ENCODE measurements around the gene ADAM8.

Gene ADAM8

DNA sequence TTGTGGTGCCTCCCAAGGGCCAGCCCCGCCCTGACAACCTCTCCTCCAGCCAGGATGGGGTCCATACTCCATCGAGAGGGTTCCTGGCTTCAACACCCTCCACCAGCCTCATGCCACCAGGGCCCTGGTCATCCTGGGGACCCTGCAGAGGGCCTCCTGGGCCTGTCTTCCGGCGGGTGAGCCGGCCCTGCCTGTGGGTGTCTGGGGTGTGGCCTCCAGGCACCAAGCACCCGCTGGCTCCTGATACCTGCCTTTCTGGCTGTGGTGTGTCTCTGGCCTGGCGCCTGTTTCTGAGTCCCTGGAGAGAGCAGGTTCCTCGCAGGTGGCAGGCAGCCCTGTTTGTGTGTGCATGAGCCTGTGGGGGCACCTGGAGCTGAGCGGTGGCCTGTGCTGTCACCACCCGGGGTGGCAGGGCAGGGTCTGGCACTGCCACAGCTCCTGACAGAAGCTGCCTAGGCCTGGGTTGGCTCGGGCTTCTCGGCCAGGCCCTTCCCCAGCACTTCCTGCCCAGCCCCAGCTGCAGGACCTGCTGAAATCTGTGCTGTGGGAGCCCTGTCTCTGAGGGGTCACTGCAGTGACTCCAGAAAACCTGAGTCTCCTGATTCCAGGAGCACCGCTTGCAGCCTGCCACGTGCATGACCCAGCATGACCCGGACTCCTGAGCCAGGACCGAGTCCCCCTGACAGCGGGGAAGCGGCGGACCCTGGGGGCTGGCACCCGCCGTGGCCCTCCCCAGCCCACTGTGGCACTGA, 18.4 kb downstream of the ADAM8 start:
- Histone ChIP-seq H3K9ac (ENCODE audit: low read depth, low read length) (no peak overlapping the region), H3K4me1 (ENCODE audit: control insufficient read depth, insufficient read depth, low read length) (peaks cover 18% of the 10 kb centered on the region; the same call in 1 of the 2 replicates), H3K27ac (ENCODE audit: low read depth, low read length) (no peak overlapping the region), H3K27me3 (ENCODE audit: control insufficient read depth, insufficient read depth, low read length) (peaks cover 12% of the 10 kb centered on the region), H3K9me3 (ENCODE audit: control insufficient read depth, insufficient read depth, low read length) (no peaks in the 10 kb centered on the region), H3K4me3 (ENCODE audit: low read depth, low read length) (peak overlapping the region; percentile 52; the same call in 1 of the 2 replicates), H3K36me3 (ENCODE audit: control insufficient read depth, insufficient read depth, low read length) (no peaks in the 10 kb centered on the region)

DNA sequence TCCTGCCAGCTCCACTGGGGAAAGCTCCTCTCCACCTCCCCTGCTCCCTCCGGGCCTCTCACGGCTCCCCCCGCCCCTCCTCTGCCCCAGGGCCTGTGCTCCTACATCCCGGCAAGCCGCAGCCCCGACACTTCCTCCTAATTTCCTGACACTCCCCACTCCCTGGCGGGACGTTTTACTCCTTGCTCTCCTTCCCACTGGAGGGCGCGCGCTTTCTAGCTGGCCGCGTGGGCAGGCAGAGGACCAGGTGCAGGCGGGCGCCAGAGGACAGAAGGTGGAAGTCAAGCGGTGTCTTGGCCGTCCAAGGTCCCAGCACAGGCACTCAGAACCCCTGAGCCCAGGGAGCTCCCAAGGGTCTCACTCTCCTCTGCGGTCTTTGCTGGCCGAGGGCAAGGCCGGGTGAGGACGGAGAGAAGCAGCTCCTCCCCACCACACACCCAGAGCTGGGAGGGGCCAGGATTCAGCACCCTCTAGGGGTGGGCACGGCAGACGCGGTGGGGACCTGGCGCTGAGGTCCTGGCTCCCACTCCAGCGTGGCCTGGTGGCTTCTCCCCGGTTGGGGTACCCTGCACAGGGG, 19.1 kb downstream of the ADAM8 start:
- Histone ChIP-seq H3K36me3 (ENCODE audit: control insufficient read depth, insufficient read depth, low read length) (no peaks in the 10 kb centered on the region), H3K9ac (ENCODE audit: low read depth, low read length) (no peak overlapping the region), H3K4me3 (ENCODE audit: low read depth, low read length) (peak overlapping the region; percentile 52), H3K4me1 (ENCODE audit: control insufficient read depth, insufficient read depth, low read length) (peaks cover 17% of the 10 kb centered on the region; the same call in 1 of the 2 replicates), H3K9me3 (ENCODE audit: control insufficient read depth, insufficient read depth, low read length) (no peaks in the 10 kb centered on the region), H3K27ac (ENCODE audit: low read depth, low read length) (no peak overlapping the region), H3K27me3 (ENCODE audit: control insufficient read depth, insufficient read depth, low read length) (peaks cover 6% of the 10 kb centered on the region)

DNA sequence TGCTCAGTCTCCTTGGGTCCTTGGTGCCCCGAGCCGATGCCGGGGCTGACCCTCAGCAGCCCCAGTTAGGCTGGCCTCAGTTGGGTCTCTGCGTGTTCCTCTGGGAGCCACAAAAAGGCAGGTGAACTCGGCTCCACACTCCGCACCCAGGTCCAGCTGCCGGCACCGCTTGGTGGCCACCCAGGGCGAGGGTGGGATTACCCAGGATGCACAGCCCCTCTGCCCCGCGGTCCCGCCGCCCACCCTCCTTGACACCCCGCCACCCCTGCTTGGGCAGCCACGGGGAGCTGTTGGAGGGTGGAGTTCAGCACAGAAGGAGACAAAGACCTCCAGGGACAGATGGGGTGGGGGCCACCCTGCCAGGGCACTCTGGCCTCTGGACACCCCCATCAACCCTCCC, 21.3 kb downstream of the ADAM8 start:
- H3K4me1 ChIP-seq (ENCODE audit: control insufficient read depth, insufficient read depth, low read length), result peaks cover 10% of the 10 kb centered on the region; the same call in 1 of the 2 replicates
- peaks cover 2% of the 10 kb centered on the region; the same call in 1 of the 2 replicates for H3K27me3 ChIP-seq (ENCODE audit: control insufficient read depth, insufficient read depth, low read length)
- H3K36me3 ChIP-seq (ENCODE audit: control insufficient read depth, insufficient read depth, low read length), result no peaks in the 10 kb centered on the region
- no peak overlapping the region for H3K4me3 ChIP-seq (ENCODE audit: low read depth, low read length)
- H3K9me3 ChIP-seq (ENCODE audit: control insufficient read depth, insufficient read depth, low read length), result no peaks in the 10 kb centered on the region
- no peak overlapping the region for H3K27ac ChIP-seq (ENCODE audit: low read depth, low read length)
- H3K9ac ChIP-seq (ENCODE audit: low read depth, low read length), result no peak overlapping the region

DNA sequence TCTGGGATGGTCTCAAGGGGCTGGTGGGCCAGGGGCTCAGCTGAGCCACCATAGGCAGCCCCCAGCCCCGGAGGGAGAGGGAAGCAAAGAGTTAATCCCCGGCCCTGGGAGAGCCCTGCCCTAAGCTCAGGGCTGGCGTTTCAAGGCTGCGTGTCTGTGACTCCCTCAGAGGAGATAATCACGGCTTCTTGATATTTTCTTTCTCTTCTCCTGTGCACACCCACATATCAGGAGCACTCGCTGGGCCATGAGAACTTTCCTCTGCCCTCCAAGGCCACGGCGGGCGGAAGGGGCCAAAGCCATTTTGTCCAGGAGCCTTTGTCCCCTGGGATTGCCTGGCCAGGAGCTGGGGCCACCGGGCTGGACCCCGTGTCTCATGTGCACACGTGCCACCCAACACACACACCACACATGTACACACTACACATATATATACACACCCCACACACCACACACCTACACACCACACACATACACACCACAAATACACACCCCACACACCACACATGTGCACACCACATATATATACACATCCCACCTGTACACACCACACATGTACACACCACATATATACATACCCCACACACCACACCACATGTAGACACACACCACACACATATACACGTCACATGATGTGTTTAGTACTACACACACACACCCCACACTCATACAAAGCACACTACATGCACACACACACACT, 22.1 kb downstream of the ADAM8 start:
- no peak overlapping the region for H3K27ac ChIP-seq (ENCODE audit: low read depth, low read length)
- peaks cover 4% of the 10 kb centered on the region; the same call in 1 of the 2 replicates for H3K27me3 ChIP-seq (ENCODE audit: control insufficient read depth, insufficient read depth, low read length)
- no peaks in the 10 kb centered on the region for H3K9me3 ChIP-seq (ENCODE audit: control insufficient read depth, insufficient read depth, low read length)
- H3K4me3 ChIP-seq (ENCODE audit: low read depth, low read length), result no peak overlapping the region
- no peaks in the 10 kb centered on the region for H3K36me3 ChIP-seq (ENCODE audit: control insufficient read depth, insufficient read depth, low read length)
- H3K4me1 ChIP-seq (ENCODE audit: control insufficient read depth, insufficient read depth, low read length), result peaks cover 10% of the 10 kb centered on the region; the same call in 1 of the 2 replicates
- no peak overlapping the region for H3K9ac ChIP-seq (ENCODE audit: low read depth, low read length)

DNA sequence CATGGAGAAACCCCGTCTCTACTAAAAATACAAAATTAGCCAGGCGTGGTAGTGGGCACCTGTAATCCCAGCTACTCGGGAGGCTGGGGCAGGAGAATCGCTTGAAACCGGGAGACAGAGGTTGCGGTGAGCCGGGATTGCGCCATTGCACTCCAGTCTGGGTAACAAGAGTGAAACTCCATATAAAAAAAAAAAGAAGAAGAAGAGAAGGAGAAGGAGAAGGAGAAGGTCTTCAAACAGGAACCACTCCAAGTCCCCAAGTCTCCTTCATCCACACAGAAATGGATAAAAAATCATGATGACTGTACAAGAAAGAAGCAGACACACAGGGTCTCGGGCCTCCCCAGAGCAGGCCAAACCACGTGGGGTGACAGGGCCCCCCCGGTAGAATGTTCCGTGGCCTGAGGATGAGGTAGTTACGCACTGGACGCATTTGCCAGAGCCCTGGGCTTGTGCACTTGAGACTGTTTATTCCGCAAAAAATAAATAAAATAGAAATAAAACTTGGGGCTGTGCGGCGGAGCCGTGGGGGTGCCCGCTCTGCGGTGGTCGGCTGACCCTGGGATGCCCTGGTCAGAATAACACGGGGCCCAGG, 23.2 kb downstream of the ADAM8 start:
- Histone ChIP-seq H3K9me3 (ENCODE audit: control insufficient read depth, insufficient read depth, low read length) (no peaks in the 10 kb centered on the region), H3K4me3 (ENCODE audit: low read depth, low read length) (no peak overlapping the region), H3K27me3 (ENCODE audit: control insufficient read depth, insufficient read depth, low read length) (peaks cover 4% of the 10 kb centered on the region; the same call in 1 of the 2 replicates), H3K4me1 (ENCODE audit: control insufficient read depth, insufficient read depth, low read length) (peaks cover 10% of the 10 kb centered on the region; the same call in 1 of the 2 replicates), H3K36me3 (ENCODE audit: control insufficient read depth, insufficient read depth, low read length) (no peaks in the 10 kb centered on the region), H3K9ac (ENCODE audit: low read depth, low read length) (no peak overlapping the region), H3K27ac (ENCODE audit: low read depth, low read length) (no peak overlapping the region)

DNA sequence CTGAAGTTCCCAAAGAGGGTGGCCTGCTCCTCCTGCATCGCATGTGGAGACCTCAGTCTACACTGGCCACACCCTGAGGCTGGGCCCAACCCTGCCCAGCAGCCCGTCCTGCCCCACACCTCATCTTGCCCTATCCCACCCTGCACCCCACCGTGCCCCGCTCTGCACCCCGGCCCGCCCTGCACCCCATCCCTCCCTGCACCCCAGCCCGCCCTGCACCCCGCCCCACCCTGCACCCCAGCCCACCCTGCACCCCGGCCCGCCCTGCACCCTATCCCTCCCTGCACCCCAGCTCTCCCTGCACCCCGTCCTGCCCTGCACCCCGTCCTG, 24.5 kb downstream of the ADAM8 start:
- Histone ChIP-seq H3K36me3 (ENCODE audit: control insufficient read depth, insufficient read depth, low read length) (no peaks in the 10 kb centered on the region), H3K4me3 (ENCODE audit: low read depth, low read length) (no peak overlapping the region), H3K9me3 (ENCODE audit: control insufficient read depth, insufficient read depth, low read length) (no peaks in the 10 kb centered on the region), H3K9ac (ENCODE audit: low read depth, low read length) (no peak overlapping the region), H3K27me3 (ENCODE audit: control insufficient read depth, insufficient read depth, low read length) (peaks cover 4% of the 10 kb centered on the region; the same call in 1 of the 2 replicates), H3K27ac (ENCODE audit: low read depth, low read length) (no peak overlapping the region), H3K4me1 (ENCODE audit: control insufficient read depth, insufficient read depth, low read length) (peaks cover 7% of the 10 kb centered on the region; the same call in 1 of the 2 replicates)

DNA sequence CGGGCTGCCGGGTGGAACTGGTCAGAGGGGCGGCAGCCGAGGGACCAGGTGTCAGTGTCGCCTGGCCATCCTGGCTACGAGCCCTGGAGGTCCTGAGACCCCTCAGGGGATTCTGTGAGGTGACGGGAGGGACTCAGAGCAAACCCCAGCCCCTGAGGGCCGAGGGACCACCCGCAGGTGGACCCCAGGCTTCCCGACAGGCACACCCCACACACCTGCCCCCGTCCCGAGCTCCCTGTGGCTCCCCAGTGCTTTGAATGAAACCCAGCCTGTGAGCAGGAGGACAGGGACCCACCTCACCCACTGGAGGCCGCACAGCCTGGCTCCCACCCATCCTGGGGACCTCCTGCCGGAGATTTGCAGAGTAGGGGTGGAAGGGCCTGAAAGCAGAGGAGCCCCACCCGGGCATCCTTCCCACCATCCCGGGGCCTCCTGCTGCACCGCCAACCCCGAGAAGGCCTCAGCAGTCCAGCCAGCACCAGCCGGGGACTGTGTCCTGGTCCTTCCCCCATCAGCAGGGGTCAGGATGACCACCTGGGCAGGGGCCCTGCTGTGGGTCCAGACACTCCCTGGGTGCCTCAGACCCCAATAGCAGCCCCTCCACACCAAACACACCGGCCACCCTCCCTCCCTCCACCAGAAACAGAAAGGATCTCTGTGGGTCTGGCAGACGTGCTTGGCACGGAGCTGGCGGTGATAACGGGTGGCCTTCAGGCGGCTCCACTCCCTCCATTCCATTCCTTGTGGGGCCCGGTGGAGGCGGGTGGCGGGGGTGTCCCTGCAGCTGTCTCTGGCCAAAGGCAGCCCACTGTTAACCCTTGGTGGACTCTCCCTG, 25.1 kb downstream of the ADAM8 start:
- Histone ChIP-seq H3K4me1 (ENCODE audit: control insufficient read depth, insufficient read depth, low read length) (peaks cover 6% of the 10 kb centered on the region; the same call in 1 of the 2 replicates), H3K4me3 (ENCODE audit: low read depth, low read length) (no peak overlapping the region)

DNA sequence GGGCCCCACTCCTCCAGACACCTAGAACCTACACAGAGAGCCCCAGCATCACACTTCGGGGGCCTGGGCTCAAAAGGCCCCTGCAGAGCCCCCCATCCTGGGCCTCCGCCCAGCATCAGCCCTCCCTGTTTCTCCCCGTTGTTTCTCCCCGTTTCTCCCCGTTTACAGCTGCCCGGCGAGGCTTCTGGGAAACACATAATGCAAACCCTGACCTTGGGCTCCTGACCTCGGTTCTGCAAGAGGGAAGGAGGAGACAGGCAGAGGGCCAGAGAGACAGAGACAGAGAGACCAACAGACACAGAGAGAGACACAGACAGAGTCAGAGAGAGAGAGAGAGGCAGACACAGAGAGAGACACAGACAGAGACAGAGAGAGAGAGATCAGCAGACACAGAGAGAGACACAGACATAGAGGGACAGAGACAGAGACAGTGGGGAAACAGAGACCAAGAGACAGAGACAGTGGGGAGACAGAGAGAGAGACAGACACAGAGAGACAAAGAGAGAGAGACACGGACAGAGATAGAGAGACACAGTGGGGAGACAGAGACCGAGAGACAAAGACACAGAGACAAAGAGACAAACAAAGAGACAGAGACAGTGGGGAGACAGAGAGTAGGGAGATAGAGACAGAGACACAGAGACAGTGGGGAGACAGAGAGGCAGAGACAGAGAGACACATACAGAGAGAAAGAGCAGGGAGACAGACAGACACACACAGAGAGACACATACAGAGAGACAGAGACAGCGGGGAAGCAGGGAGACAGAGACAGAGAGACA, 26.5 kb downstream of the ADAM8 start:
- peaks cover 4% of the 10 kb centered on the region; the same call in 1 of the 2 replicates for H3K27me3 ChIP-seq (ENCODE audit: control insufficient read depth, insufficient read depth, low read length)
- H3K36me3 ChIP-seq (ENCODE audit: control insufficient read depth, insufficient read depth, low read length), result no peaks in the 10 kb centered on the region
- H3K9me3 ChIP-seq (ENCODE audit: control insufficient read depth, insufficient read depth, low read length), result no peaks in the 10 kb centered on the region
- peaks cover 6% of the 10 kb centered on the region; the same call in 1 of the 2 replicates for H3K4me1 ChIP-seq (ENCODE audit: control insufficient read depth, insufficient read depth, low read length)
- H3K4me3 ChIP-seq (ENCODE audit: low read depth, low read length), result no peak overlapping the region
- no peak overlapping the region for H3K27ac ChIP-seq (ENCODE audit: low read depth, low read length)
- no peak overlapping the region for H3K9ac ChIP-seq (ENCODE audit: low read depth, low read length)

More for the DNA sequence above, 25.1 kb downstream of the ADAM8 start:
- H3K9ac ChIP-seq (ENCODE audit: low read depth, low read length), result no peak overlapping the region
- no peaks in the 10 kb centered on the region for H3K36me3 ChIP-seq (ENCODE audit: control insufficient read depth, insufficient read depth, low read length)
- no peak overlapping the region for H3K27ac ChIP-seq (ENCODE audit: low read depth, low read length)
- H3K9me3 ChIP-seq (ENCODE audit: control insufficient read depth, insufficient read depth, low read length), result no peaks in the 10 kb centered on the region
- H3K27me3 ChIP-seq (ENCODE audit: control insufficient read depth, insufficient read depth, low read length), result peaks cover 4% of the 10 kb centered on the region; the same call in 1 of the 2 replicates

DNA sequence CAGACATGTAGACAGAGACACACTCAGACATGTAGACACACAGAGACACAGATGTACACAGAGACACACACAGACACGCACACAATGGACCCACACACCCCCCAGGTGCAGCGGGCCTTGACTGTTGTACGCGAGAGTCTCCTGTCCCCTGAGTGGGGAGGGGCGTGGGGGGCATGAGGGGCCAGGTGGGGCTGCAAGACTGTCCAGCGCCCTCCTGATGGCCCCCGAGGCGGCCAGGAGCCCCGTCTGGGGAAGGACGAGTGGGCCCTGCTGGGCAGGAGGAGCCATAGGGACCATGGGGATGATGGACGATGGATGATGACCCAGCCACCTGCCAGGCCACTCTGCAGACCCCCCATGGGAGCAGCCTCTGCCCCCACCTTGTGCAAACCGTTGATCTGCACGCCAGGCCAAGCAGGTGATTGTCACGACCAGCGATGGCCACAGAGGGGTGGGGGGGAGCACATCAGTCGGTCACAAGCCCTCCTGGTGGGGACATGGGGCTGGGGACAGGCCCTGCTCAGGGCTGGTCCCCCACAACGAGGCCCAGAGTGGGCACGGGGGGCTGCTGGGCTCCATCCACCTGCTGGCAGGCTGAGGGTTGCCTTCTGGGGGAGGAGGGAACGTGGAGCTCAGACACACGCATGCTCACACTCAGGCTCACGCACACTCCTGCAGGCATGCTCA, 27.4 kb downstream of the ADAM8 start:
- Histone ChIP-seq H3K36me3 (ENCODE audit: control insufficient read depth, insufficient read depth, low read length) (no peaks in the 10 kb centered on the region), H3K9me3 (ENCODE audit: control insufficient read depth, insufficient read depth, low read length) (no peaks in the 10 kb centered on the region), H3K27ac (ENCODE audit: low read depth, low read length) (no peak overlapping the region), H3K4me3 (ENCODE audit: low read depth, low read length) (no peak overlapping the region), H3K27me3 (ENCODE audit: control insufficient read depth, insufficient read depth, low read length) (peaks cover 4% of the 10 kb centered on the region; the same call in 1 of the 2 replicates), H3K4me1 (ENCODE audit: control insufficient read depth, insufficient read depth, low read length) (peaks cover 6% of the 10 kb centered on the region; the same call in 1 of the 2 replicates), H3K9ac (ENCODE audit: low read depth, low read length) (no peak overlapping the region)

Data from HUES48 (cell line).